ENCODE data around the gene IGFL1. TPM values are rescaled to one million over a fixed set of nuclear protein-coding genes. Genes with fewer than 3 reads are reported as not detected.
"Not testable (repeated sequence)": the region's sequence is repeated elsewhere in the genome, so short reads cannot be mapped to it uniquely, and the experiment has no call there.

The IGFL1 gene
- total RNA-seq, 4 donors from 2014 or later = 2.9 to 46.0 (median 22.0) TPM

DNA sequence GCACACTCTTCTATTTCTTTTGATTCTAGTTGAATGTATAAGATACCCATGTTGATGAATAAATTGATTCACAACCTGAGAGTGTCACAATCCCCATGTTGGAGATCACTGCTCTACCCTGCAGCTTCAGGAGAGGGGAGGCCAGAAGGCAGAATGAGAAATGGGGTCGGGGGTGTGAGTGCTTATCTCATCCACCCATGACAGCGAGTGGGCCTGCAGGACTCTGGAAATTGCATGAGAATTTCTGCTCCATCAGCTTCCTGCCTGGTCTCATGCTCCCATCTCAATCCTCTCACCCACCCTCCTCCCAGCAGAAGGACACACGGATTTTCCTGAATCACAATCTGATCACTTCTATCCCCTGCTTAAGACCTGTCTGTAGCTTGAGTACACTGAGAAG, 22.9 kb upstream of the IGFL1 start:
- H3K4me1 ChIP-seq = peaks cover 15 to 89% (median 36%) of the 10 kb centered on the region in 3 donors
- H3K4me3 ChIP-seq = no peak overlapping the region
- intact Hi-C loops (cut with DNase I) = no loop called here
- H3K9me3 ChIP-seq = no peaks in the 10 kb centered on the region
- H3K36me3 ChIP-seq = no peaks in the 10 kb centered on the region
- DNase-seq = no peak
- TF ChIP-seq, protein P1, sequence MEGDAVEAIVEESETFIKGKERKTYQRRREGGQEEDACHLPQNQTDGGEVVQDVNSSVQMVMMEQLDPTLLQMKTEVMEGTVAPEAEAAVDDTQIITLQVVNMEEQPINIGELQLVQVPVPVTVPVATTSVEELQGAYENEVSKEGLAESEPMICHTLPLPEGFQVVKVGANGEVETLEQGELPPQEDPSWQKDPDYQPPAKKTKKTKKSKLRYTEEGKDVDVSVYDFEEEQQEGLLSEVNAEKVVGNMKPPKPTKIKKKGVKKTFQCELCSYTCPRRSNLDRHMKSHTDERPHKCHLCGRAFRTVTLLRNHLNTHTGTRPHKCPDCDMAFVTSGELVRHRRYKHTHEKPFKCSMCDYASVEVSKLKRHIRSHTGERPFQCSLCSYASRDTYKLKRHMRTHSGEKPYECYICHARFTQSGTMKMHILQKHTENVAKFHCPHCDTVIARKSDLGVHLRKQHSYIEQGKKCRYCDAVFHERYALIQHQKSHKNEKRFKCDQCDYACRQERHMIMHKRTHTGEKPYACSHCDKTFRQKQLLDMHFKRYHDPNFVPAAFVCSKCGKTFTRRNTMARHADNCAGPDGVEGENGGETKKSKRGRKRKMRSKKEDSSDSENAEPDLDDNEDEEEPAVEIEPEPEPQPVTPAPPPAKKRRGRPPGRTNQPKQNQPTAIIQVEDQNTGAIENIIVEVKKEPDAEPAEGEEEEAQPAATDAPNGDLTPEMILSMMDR (IDR thresholded peaks at IDR 0.05) = no peak
- TF ChIP-seq POLR2A (IDR thresholded peaks at IDR 0.05) = no peak
- peaks cover 0 to 6% (median 0%) of the 10 kb centered on the region in 4 donors for H3K27me3 ChIP-seq
- H3K27ac ChIP-seq = peak overlapping the region; percentile 58 to 82 (median 68)
- WGBS, 2 donors = 62 to 63% methylated on average over 3 of the region's 3 CpGs

DNA sequence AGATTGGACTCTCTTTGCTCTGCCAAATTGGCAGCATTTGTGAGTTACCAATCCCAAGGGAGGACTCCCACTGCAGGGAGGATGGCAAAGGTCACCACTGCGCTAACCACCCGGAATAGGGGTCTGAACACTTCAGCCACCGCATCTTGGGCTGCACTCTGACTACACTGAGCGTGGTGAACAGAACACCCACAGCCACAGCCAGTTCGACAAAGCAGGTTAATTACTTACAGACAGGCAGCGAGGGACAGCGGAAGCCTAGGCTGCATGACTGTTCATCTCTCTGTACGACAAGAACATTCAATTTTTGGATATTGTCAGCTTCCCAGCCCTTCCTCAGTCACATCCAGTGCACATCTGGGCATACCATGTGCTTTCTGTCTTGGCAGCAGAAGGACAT, 21.7 kb upstream of the IGFL1 start:
- WGBS, 2 donors = 86% methylated on average over 4 of the region's 8 CpGs; no CpG with 5 or more reads in 1 of the 2 donors
- H3K36me3 ChIP-seq; DNase-seq; H3K9me3 ChIP-seq; intact Hi-C loops (cut with DNase I); H3K4me3 ChIP-seq: not testable (repeated sequence)
- peaks cover 0 to 12% (median 0%) of the 10 kb centered on the region in 4 donors for H3K27me3 ChIP-seq
- H3K27ac ChIP-seq = peak overlapping the region in 2 of 4 donors; percentile 71 to 77
- H3K4me1 ChIP-seq = peaks cover 15 to 83% (median 31%) of the 10 kb centered on the region in 3 donors

DNA sequence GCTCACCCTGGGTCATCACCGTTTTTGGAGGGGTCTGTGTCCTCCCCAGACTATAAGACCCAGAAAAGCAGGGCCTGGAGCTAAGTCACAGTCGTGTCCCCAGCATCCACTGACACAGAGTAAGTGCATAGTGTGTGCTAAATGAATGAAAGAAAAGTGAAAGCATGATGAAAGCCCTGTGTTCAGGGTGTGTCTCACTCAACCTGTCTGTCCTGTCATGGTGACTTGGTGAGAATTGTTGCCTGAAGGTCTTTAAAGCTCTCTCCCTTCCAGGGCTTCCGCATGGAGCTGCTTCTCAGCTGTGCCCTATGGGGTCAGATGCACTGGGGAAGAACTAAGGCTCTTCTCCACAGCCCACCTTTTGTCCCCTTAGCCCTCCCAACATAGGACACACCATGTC, 20.5 kb upstream of the IGFL1 start:
- no peak overlapping the region for H3K4me3 ChIP-seq
- H3K4me1 ChIP-seq = peaks cover 15 to 72% (median 31%) of the 10 kb centered on the region in 3 donors
- no peaks in the 10 kb centered on the region for H3K36me3 ChIP-seq
- H3K27me3 ChIP-seq = peaks cover 0 to 21% (median 0%) of the 10 kb centered on the region in 4 donors
- intact Hi-C loops (cut with DNase I) = no loop called here
- H3K9me3 ChIP-seq = no peaks in the 10 kb centered on the region
- WGBS, 2 donors = 20 to 29% methylated on average over 1 to 3 of the region's 3 CpGs
- TF ChIP-seq, protein P1 (IDR thresholded peaks at IDR 0.05) = no peak
- TF ChIP-seq POLR2A (IDR thresholded peaks at IDR 0.05) = no peak
- DNase-seq = no peak
- H3K27ac ChIP-seq = peak overlapping the region in 3 of 4 donors; percentile 40 to 77 (median 71)

DNA sequence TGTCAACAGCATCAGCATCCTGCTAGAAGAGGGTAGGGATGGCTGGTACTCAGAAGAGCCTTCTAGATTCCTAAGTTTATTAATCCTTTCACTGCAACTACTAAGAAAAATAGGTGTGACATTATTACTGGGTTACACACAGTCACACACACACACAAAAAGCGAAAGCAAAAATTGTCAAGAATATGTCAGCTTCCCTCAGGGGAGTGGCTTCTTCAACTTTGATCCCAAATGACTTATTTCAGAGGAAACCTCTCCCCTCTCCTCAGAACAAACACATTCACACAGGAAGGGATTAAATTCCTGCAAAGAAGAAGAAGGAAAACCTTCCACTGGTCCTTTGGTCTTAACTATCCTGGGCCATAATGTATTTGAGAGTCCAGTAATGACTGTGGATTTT, 20.1 kb upstream of the IGFL1 start:
- intact Hi-C loops (cut with DNase I) = no loop called here
- no peak for DNase-seq
- Histone ChIP-seq H3K4me3 (no peak overlapping the region), H3K9me3 (no peaks in the 10 kb centered on the region), H3K4me1 (peaks cover 15 to 70% (median 31%) of the 10 kb centered on the region in 3 donors), H3K27me3 (peaks cover 0 to 20% (median 0%) of the 10 kb centered on the region in 4 donors), H3K27ac (peak overlapping the region in 3 of 4 donors; percentile 40 to 77 (median 71)), H3K36me3 (no peaks in the 10 kb centered on the region)
- TF ChIP-seq POLR2A (IDR thresholded peaks at IDR 0.05) = no peak
- TF ChIP-seq, protein P1 (IDR thresholded peaks at IDR 0.05) = no peak
- WGBS, 2 donors = 50 to 72% methylated on average over 1 of the region's 1 CpG

DNA sequence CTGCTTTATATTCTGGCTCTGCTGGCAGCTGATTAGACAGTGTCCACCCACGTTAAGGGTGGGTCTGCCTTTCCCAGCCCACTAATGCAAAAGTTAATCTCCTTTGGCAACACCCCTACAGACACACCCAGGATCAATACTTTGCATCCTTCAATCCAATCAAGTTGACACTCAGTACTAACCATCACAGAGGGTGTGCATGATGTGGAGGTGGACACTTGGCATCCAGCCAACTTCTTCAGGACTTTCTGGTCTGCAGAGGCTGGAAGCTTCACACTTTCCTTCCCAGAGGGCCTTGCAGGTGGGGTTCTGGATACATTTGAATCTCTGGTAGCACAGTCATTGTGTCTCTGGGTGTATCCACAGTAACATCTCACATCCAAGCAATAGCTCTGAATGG, 18.9 kb upstream of the IGFL1 start:
- Histone ChIP-seq H3K9me3 (no peaks in the 10 kb centered on the region), H3K27ac (peak overlapping the region; percentile 37 to 67 (median 58)), H3K27me3 (peaks cover 0 to 20% (median 0%) of the 10 kb centered on the region in 4 donors), H3K4me3 (no peak overlapping the region), H3K36me3 (no peaks in the 10 kb centered on the region), H3K4me1 (peaks cover 15 to 66% (median 28%) of the 10 kb centered on the region in 3 donors)
- 0 to 25% methylated on average over 1 of the region's 1 CpG for WGBS, 2 donors
- intact Hi-C loops (cut with DNase I) = no loop called here
- DNase-seq = no peak
- TF ChIP-seq, protein P1 (IDR thresholded peaks at IDR 0.05) = no peak
- TF ChIP-seq POLR2A (IDR thresholded peaks at IDR 0.05) = no peak

Data from esophagus squamous epithelium (tissue), 5 donors.